GM23248 (cell line): ENCODE measurements around the gene EIF1AD.
"Not testable (repeated sequence)": the region's sequence is repeated elsewhere in the genome, so short reads cannot be mapped to it uniquely, and the experiment has no call there.

Source experiments
- EZH2 ChIP-seq: fragments of 200-600 bp; sonication (generic); IDR thresholded peaks from 2 replicates; pipeline ENCODE4 v1.6.1; 2018; ENCODE audit warnings: antibody characterized with exemption, mild to moderate bottlenecking; ENCODE audit not compliant: insufficient read depth, poor library complexity, severe bottlenecking
- EZH2phosphoT487 ChIP-seq: fragments of 200-600 bp; sonication (generic); IDR thresholded peaks from 2 replicates; pipeline ENCODE4 v1.6.1; 2018; ENCODE audit warnings: antibody characterized with exemption, moderate library complexity, mild to moderate bottlenecking, low read depth; ENCODE audit not compliant: insufficient read depth

- not testable (repeated sequence) for TF ChIP-seq EZH2, EZH2phosphoT487
Measured at GRCh38 chr11:66023186-66023440, 21.2 kb upstream of the EIF1AD start.
